ENCODE data around the gene EIF4E3. TPM values are rescaled to one million over a fixed set of nuclear protein-coding genes. Genes with fewer than 3 reads are reported as not detected.

The EIF4E3 gene
- total RNA-seq, 1 donor from 2014 or later = 18.2 TPM

DNA sequence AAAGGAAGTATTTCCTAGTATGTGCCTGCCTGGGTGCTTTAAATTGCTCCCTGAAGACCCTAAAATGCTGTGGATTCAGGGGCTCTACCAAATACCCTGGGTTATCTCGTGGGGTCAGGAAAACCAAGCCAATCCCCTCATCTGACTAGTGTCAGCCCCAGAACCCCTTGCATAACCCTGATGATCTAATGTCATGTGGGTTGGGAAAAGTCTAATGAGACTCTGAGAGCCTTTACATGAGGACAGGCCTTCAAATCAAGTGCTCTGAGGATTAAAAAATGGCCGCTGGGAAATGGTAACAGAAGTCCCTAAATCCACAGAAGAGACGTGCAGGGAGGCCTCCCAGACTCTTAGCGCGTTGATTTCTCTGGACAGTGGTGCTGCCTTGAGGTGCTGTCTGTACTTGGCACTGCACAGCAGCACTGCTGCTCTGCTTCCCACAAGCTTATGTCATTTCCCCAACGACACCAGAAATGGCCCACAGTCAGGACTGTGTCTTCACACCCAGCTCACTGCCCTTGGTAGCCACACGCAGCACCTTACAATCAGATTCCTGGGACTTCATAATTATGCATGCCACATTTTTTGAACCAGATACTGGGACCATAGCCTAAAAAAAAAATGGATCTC is 16.6 kb downstream of the EIF4E3 start:
- no peak overlapping the region for H3K27ac ChIP-seq
- no peak overlapping the region for H3K4me3 Mint-ChIP-seq
- no peaks in the 10 kb centered on the region for H3K36me3 ChIP-seq
- H3K4me3 ChIP-seq = no peak overlapping the region
- no peak for DNase-seq (ENCODE audit: low spot score)
- H3K79me2 ChIP-seq (ENCODE audit: low read depth) = no peaks in the 10 kb centered on the region
- H2AFZ ChIP-seq (replicated peaks) = no peak overlapping the region
- H3K27ac Mint-ChIP-seq = no peak overlapping the region
- H4K20me1 ChIP-seq (ENCODE audit: low read depth) = no peaks in the 10 kb centered on the region
- no peaks in the 10 kb centered on the region for H3K27me3 Mint-ChIP-seq (ENCODE audit: insufficient read depth, low read depth)
- H3K4me2 ChIP-seq = no peak overlapping the region
- H3K9me3 ChIP-seq (ENCODE audit: low read depth) = no peaks in the 10 kb centered on the region
- no peaks in the 10 kb centered on the region for H3F3A ChIP-seq (ENCODE audit: low read depth)
- no peaks in the 10 kb centered on the region for H3K36me3 Mint-ChIP-seq
- H3K27me3 ChIP-seq = no peaks in the 10 kb centered on the region
- H3K9me3 Mint-ChIP-seq = no peaks in the 10 kb centered on the region
- H3K4me1 Mint-ChIP-seq = peaks cover 8% of the 10 kb centered on the region
- no peaks in the 10 kb centered on the region for H3K4me1 ChIP-seq
- H3K9ac ChIP-seq = no peak overlapping the region
- TF ChIP-seq EZH2 (IDR thresholded peaks at IDR 0.05) = no peak

DNA sequence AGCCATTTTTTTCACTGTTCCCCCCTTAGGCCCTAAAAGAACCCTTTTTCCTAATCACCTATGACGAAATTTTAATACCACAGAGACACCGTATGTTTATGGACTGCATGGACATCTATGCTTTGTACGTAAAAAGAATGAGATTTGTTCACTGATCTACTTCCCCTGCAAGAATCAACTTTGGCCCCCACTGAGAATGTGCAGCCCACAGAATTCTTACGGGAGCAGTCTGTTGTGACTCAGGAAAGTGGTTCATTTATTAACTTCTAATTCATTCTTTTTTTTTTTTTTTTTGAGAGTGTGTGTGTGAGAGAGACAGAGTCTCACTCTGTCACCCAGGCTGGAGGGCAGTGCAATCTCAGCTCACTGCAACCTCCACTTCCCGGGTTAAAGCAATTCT is 17.6 kb downstream of the EIF4E3 start:
- Histone ChIP-seq H3K27me3 (no peaks in the 10 kb centered on the region), H3K4me3 (no peak overlapping the region), H3K9ac (no peak overlapping the region), H4K20me1 (ENCODE audit: low read depth) (no peaks in the 10 kb centered on the region), H3K36me3 (no peaks in the 10 kb centered on the region), H3K9me3 (ENCODE audit: low read depth) (no peaks in the 10 kb centered on the region), H3F3A (ENCODE audit: low read depth) (no peaks in the 10 kb centered on the region), H2AFZ (replicated peaks) (no peak overlapping the region), H3K79me2 (ENCODE audit: low read depth) (no peaks in the 10 kb centered on the region), H3K27ac (no peak overlapping the region), H3K4me2 (no peak overlapping the region), H3K4me1 (no peaks in the 10 kb centered on the region)
- DNase-seq (ENCODE audit: low spot score) = no peak
- peaks cover under 1% of the 10 kb centered on the region for H3K27me3 Mint-ChIP-seq (ENCODE audit: insufficient read depth, low read depth)
- TF ChIP-seq EZH2phosphoT487 (IDR thresholded peaks at IDR 0.05) (no peak), EZH2 (IDR thresholded peaks at IDR 0.05) (no peak)
- TF ChIP-seq, protein P1, sequence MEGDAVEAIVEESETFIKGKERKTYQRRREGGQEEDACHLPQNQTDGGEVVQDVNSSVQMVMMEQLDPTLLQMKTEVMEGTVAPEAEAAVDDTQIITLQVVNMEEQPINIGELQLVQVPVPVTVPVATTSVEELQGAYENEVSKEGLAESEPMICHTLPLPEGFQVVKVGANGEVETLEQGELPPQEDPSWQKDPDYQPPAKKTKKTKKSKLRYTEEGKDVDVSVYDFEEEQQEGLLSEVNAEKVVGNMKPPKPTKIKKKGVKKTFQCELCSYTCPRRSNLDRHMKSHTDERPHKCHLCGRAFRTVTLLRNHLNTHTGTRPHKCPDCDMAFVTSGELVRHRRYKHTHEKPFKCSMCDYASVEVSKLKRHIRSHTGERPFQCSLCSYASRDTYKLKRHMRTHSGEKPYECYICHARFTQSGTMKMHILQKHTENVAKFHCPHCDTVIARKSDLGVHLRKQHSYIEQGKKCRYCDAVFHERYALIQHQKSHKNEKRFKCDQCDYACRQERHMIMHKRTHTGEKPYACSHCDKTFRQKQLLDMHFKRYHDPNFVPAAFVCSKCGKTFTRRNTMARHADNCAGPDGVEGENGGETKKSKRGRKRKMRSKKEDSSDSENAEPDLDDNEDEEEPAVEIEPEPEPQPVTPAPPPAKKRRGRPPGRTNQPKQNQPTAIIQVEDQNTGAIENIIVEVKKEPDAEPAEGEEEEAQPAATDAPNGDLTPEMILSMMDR (IDR thresholded peaks at IDR 0.05) = no peak
- H3K36me3 Mint-ChIP-seq = no peaks in the 10 kb centered on the region
- H3K27ac Mint-ChIP-seq = no peak overlapping the region
- H3K4me1 Mint-ChIP-seq = peaks cover 8% of the 10 kb centered on the region
- H3K4me3 Mint-ChIP-seq = no peak overlapping the region
- no peaks in the 10 kb centered on the region for H3K9me3 Mint-ChIP-seq

GRCh38 chr3:71705681-71706080 is 19.5 kb downstream of the EIF4E3 start:
- Mint-ChIP-seq H3K27me3 (ENCODE audit: insufficient read depth, low read depth) (peaks cover 2% of the 10 kb centered on the region), H3K4me3 (no peak overlapping the region), H3K36me3 (no peaks in the 10 kb centered on the region), H3K4me1 (peaks cover 8% of the 10 kb centered on the region), H3K9me3 (no peaks in the 10 kb centered on the region), H3K27ac (no peak overlapping the region)
- no peaks in the 10 kb centered on the region for H3K36me3 ChIP-seq
- H3K27ac ChIP-seq = no peak overlapping the region
- H4K20me1 ChIP-seq (ENCODE audit: low read depth) = no peaks in the 10 kb centered on the region
- no peaks in the 10 kb centered on the region for H3K4me1 ChIP-seq
- no peak for DNase-seq (ENCODE audit: low spot score)
- H3K27me3 ChIP-seq = no peaks in the 10 kb centered on the region
- H3K4me3 ChIP-seq = no peak overlapping the region
- H3F3A ChIP-seq (ENCODE audit: low read depth) = no peaks in the 10 kb centered on the region
- H3K9me3 ChIP-seq (ENCODE audit: low read depth) = no peaks in the 10 kb centered on the region
- H2AFZ ChIP-seq (replicated peaks) = no peak overlapping the region
- H3K4me2 ChIP-seq = no peak overlapping the region
- TF ChIP-seq EZH2phosphoT487 (IDR thresholded peaks at IDR 0.05) (no peak), EZH2 (IDR thresholded peaks at IDR 0.05) (no peak)
- TF ChIP-seq, protein P1 (IDR thresholded peaks at IDR 0.05) = no peak
- H3K79me2 ChIP-seq (ENCODE audit: low read depth) = no peaks in the 10 kb centered on the region
- H3K9ac ChIP-seq = no peak overlapping the region

DNA sequence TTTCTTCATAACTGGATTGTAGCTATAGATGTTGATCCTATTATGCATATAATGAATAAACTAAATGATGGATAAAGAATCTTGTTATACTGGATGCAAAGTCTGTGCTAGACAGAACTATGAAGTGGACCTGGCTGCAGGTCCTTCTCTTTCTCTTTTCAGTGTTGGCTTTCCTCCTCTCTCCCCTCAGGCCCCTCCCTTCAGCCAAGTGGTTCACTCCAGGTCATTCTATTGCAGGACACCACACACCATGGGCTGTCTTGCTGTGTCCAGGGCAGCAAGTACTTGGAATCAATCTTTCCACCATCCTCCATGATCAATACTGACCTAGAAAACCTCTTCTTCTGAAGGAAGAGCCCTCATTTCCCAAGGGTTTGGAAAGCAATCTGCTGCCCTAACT is 20.3 kb downstream of the EIF4E3 start:
- Mint-ChIP-seq H3K4me3 (no peak overlapping the region), H3K36me3 (no peaks in the 10 kb centered on the region), H3K27me3 (ENCODE audit: insufficient read depth, low read depth) (peaks cover 2% of the 10 kb centered on the region), H3K27ac (no peak overlapping the region), H3K4me1 (peaks cover 8% of the 10 kb centered on the region), H3K9me3 (no peaks in the 10 kb centered on the region)
- Histone ChIP-seq H3K4me2 (no peak overlapping the region), H3K79me2 (ENCODE audit: low read depth) (no peaks in the 10 kb centered on the region), H3K4me1 (no peaks in the 10 kb centered on the region), H2AFZ (replicated peaks) (no peak overlapping the region), H3F3A (ENCODE audit: low read depth) (no peaks in the 10 kb centered on the region), H4K20me1 (ENCODE audit: low read depth) (no peaks in the 10 kb centered on the region), H3K36me3 (no peaks in the 10 kb centered on the region), H3K9me3 (ENCODE audit: low read depth) (no peaks in the 10 kb centered on the region), H3K27me3 (no peaks in the 10 kb centered on the region), H3K9ac (no peak overlapping the region), H3K4me3 (no peak overlapping the region), H3K27ac (no peak overlapping the region)
- DNase-seq (ENCODE audit: low spot score) = no peak
- TF ChIP-seq EZH2 (IDR thresholded peaks at IDR 0.05) (no peak), EZH2phosphoT487 (IDR thresholded peaks at IDR 0.05) (no peak)
- TF ChIP-seq, protein P1 (IDR thresholded peaks at IDR 0.05) = no peak
